GM19455 (cell line): ENCODE results near the gene PLA2R1.

Experiments used
- ATAC-seq: cut with Tn5 transposase; IDR thresholded peaks from one replicate; pipeline ENCODE4 v1.9.1; 2021; ENCODE audit not compliant: unreplicated experiment

PLA2R1 gene

DNA sequence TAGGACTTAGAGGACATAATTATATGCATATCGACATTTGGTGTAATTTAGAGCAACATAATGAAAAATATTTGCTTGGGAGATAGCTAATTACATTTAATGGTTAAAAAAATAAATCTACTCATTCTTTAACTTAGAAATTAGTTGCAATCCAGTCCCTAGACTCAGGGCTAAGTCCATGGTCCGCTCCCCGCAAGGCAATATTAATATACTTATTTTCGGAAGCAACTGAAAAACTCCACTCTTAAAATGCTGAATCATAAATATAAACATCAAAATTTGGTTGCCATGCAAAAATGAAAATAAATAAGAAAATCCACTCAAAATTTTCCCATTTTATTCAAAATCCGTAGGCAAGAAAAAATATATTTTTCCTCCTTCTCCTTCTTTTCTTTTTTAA lies 164.7 kb downstream of the PLA2R1 start:
- no peak for ATAC-seq

GRCh38 chr2:159897081-159897480 lies 165.3 kb downstream of the PLA2R1 start:
- no peak for ATAC-seq

- ATAC-seq: peak; percentile 57
Measured at GRCh38 chr2:159895258-159896065, 167.0 kb downstream of the PLA2R1 start.

GRCh38 chr2:159894145-159894838 lies 168.1 kb downstream of the PLA2R1 start:
- ATAC-seq: no peak

DNA sequence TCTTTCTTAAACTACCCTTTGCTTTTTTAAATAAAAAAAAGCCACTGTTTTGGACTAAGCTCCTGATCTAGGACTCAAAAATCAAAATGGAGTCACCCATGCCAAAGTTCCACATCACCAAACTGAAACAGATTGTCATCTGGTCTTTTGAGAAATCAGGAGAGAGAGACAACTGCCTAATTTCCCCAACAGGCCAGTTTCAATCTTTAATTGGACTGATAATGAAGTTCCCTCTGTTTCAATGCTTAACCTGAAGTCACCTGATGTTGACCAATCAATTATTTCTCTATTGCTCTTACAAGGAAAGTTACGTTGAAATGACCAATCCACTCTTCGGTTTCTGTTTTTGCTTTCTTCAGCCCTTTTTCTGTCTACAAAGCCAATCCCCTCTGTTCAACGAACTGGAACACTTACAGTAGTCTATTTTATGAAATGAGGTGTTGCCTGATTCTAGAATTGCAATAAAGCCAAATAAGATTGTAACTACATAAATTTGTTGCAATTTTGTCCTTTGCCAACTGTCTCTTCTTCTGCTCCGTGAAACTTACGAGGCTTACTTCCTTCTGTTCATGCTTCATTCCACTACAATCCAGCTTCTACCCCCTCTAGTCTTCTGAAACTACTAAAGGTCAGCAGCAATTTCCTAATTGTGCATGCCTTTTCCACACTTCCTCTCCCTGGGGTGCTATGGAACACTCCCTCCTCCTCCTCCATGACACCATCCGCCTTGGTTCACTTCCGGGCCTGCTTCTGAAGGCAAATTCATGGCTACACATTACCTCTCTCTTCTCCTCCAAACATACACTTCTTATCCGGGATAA lies 169.2 kb downstream of the PLA2R1 start:
- ATAC-seq: no peak

DNA sequence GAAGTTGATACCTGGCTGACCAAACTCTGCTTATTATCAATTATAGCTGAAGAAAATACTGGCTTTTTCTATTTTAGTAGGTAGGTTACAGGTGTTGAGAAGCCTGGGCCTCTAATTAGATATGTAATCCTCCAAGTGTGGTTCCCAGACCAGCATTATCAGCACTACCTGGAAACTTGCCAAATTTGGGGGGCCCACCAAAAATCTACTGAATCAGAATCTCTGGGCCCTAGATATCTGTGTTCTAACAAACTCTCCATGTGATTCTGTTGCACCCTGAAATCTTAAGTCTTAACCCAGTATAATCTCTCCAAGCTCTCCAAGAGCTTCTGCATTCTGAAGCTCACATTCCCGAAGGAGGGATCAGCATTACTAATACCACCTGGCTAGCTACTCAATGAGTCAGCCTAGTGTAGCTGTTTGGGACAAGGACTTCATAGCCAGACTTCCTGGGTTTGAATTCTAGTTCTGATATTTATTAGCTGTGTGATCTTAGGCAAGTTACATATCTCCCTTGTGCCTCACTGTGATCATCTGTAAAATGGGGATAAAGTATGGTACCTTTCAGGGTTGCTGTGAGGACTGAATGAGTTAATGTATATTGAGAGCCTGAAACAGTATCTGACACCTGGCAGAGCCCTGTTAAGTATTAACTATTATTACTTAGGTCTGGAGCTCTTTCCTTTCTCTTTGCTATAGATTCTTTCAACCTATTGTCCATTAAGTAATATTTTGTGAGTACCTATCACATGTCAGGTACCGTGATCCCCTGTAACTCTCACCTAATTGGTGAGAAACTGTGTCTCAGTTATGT lies 170.3 kb downstream of the PLA2R1 start:
- no peak for ATAC-seq

GRCh38 chr2:159891267-159891588 lies 171.2 kb downstream of the PLA2R1 start:
- ATAC-seq: no peak

DNA sequence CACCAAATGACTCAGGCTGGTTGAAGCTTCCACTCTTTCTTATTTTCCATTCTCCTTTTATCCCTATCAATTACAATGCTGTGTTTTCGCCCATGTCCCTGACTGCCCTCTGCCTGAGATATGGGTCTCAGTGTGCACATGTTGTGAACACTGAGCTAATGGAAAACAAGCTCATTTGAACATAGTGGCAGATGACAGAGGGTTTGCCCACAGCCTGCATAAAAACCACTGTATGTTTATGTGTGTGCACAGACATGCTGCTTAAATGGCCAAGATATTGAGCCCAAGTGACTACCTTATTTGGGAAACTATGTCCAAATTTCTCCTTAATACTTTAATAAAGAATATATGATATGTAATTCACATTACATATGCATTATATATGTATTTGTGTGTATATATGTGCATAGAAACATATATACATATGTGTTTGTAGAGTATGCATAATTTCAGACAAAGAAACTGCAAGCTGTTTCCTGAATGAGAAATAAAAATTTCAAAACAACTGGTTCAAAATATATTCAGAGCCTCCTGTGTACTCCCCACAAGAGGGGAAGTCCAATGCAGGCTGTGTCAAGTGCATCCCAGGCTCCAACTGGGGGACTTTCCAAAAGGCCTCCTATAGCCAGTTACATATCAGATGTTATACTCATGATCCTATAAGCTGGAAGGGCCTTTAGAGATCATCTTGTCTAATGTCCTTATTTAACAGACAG lies 171.7 kb downstream of the PLA2R1 start:
- ATAC-seq: peak; percentile 36

- ATAC-seq: no peak
Measured at GRCh38 chr2:159882130-159882745, 180.2 kb downstream of the PLA2R1 start.
